Stomach (tissue), 4 donors: ENCODE results near the gene SHCBP1L.

Experiments used
- CTCF ChIP-seq, 7 experiments: fragments of 450-650 bp in 4 of 7; fragments of 200-600 bp in 3 of 7; sonication (generic) in 3 of 7; IDR thresholded peaks; one replicate each; pipeline ENCODE4 v1.5.1; 2016 to 2019; ENCODE audit warnings: antibody characterized with exemption in 7 of 7, control low read depth in 2 of 7, mild to moderate bottlenecking in 1 of 7
- EP300 ChIP-seq: sonication (generic); formaldehyde crosslinking; IDR thresholded peaks from one replicate; pipeline ENCODE4 v1.6.1; 2017; ENCODE audit warnings: antibody characterized with exemption

GRCh38 chr1:182972829-182973228, 19.9 kb upstream of the SHCBP1L start:
- TF ChIP-seq CTCF (IDR thresholded peaks at IDR 0.05): no peak
- TF ChIP-seq EP300: no peak
